ENCODE results near the gene WDR76.

- TF ChIP-seq CTCF (IDR thresholded peaks at IDR 0.05) (no peak), POLR2A (IDR thresholded peaks at IDR 0.05) (no peak)
Measured at GRCh38 chr15:43867096-43867495, 40.3 kb downstream of the WDR76 start.
